Spleen (tissue), 7 donors: ENCODE measurements around the gene PRPF40B.

Experiments
- POLR2A ChIP-seq, 3 donors: fragments of 450-650 bp; IDR thresholded peaks; one replicate each; pipeline ENCODE4 v1.5.1; 2017; ENCODE audit warnings: antibody characterized with exemption in 3 of 3, mild to moderate bottlenecking in 1 of 3
- POLR2AphosphoS5 ChIP-seq, 3 donors: sonication (generic); formaldehyde crosslinking; IDR thresholded peaks; one replicate each; pipeline ENCODE4 v1.5.1; 2017; ENCODE audit warnings: antibody characterized with exemption in 3 of 3
- TF ChIP-seq, protein P1 (sequence below), 11 experiments: fragments of 200-600 bp in 7 of 11; fragments of 450-650 bp in 4 of 11; sonication (generic) in 4 of 11; IDR thresholded peaks in 8 of 11; conservative IDR thresholded peaks in 3 of 11; 1 replicate in 7 of 11; 2 replicates in 4 of 11; pipeline versions ENCODE4 v1.4.0 to v1.8.0; 2016 to 2021; ENCODE audit warnings: antibody characterized with exemption in 11 of 11, inconsistent platforms in 4 of 11, mild to moderate bottlenecking in 1 of 11
- donor health status: DM: no; HTN: no; CAD: no; lungs with moderate emphysema.
- donor health status: DM: no; HTN: no; CAD: no.
- donor health status: DM: no; HTN: no; CAD: no.

DNA sequence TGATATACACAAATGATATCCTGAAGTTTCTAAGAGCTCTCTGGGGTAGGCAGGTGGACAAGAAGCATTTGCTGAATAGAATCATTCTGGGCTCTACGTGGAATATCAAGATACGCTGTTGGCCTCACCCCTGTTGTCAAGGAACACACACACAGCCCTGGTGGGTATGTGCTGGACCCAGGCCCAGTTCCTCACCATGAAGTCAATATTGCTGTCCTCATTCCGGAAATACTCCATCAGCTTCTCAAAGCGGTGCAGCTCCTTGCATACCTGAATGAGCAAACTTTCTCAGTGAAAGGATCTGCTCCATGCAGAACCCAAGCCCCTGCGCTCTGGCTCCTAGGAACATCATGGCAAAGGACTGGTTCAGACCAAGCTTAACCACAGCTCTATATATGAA lies 31.4 kb downstream of the PRPF40B start:
- TF ChIP-seq, protein P1, sequence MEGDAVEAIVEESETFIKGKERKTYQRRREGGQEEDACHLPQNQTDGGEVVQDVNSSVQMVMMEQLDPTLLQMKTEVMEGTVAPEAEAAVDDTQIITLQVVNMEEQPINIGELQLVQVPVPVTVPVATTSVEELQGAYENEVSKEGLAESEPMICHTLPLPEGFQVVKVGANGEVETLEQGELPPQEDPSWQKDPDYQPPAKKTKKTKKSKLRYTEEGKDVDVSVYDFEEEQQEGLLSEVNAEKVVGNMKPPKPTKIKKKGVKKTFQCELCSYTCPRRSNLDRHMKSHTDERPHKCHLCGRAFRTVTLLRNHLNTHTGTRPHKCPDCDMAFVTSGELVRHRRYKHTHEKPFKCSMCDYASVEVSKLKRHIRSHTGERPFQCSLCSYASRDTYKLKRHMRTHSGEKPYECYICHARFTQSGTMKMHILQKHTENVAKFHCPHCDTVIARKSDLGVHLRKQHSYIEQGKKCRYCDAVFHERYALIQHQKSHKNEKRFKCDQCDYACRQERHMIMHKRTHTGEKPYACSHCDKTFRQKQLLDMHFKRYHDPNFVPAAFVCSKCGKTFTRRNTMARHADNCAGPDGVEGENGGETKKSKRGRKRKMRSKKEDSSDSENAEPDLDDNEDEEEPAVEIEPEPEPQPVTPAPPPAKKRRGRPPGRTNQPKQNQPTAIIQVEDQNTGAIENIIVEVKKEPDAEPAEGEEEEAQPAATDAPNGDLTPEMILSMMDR (IDR thresholded peaks at IDR 0.05 in 8 of 11, conservative IDR thresholded peaks at IDR 0.05 in 3 of 11) = no peak
- no peak for TF ChIP-seq POLR2AphosphoS5 (IDR thresholded peaks at IDR 0.05)
- TF ChIP-seq POLR2A (IDR thresholded peaks at IDR 0.05) = no peak
